GM23248 (cell line): ENCODE measurements around the gene TTC39B. TPM values are rescaled to one million over a fixed set of nuclear protein-coding genes. Genes with fewer than 3 reads are reported as not detected.
A peak's percentile ranks its signal among the peaks of the same experiment; 100 is the strongest.
"Not testable (repeated sequence)": the region's sequence is repeated elsewhere in the genome, so short reads cannot be mapped to it uniquely, and the experiment has no call there.

Experiments
- DNase-seq: peaks from one replicate; pipeline ENCODE4 v3.0.0-alpha.2; 2015
- H2AFZ ChIP-seq: fragments of 200-600 bp; sonication (generic); 2 replicates; pipeline ENCODE4 v1.6.1; 2016; ENCODE audit warnings: antibody characterized with exemption
- H3F3A ChIP-seq: fragments of 200-600 bp; sonication (generic); 2 replicates; pipeline ENCODE4 v1.6.1; 2016; ENCODE audit warnings: mild to moderate bottlenecking, antibody characterized with exemption, mixed run types; ENCODE audit not compliant: insufficient read depth
- H3K27ac ChIP-seq: fragments of 200-600 bp; sonication (generic); 2 replicates; pipeline ENCODE4 v1.5.1; 2016; ENCODE audit warnings: mild to moderate bottlenecking
- H3K27me3 ChIP-seq: fragments of 200-600 bp; sonication (generic); replicated peaks from 2 replicates; pipeline ENCODE4 v1.6.1; 2016; ENCODE audit warnings: mild to moderate bottlenecking; ENCODE audit not compliant: insufficient read depth
- H3K36me3 ChIP-seq: fragments of 200-600 bp; sonication (generic); 2 replicates; pipeline ENCODE4 v1.6.1; 2016; ENCODE audit warnings: low read depth, mild to moderate bottlenecking
- H3K4me1 ChIP-seq: fragments of 200-600 bp; sonication (generic); 2 replicates; pipeline ENCODE4 v1.6.1; 2016; ENCODE audit warnings: mild to moderate bottlenecking; ENCODE audit not compliant: insufficient read depth
- H3K4me2 ChIP-seq: fragments of 200-600 bp; sonication (generic); one replicate; pipeline ENCODE4 v1.6.1; 2016; ENCODE audit warnings: mild to moderate bottlenecking; ENCODE audit not compliant: unreplicated experiment
- H3K4me3 ChIP-seq: fragments of 200-600 bp; sonication (generic); 2 replicates; pipeline ENCODE4 v1.5.1; 2016; ENCODE audit warnings: mild to moderate bottlenecking
- H3K79me2 ChIP-seq: fragments of 200-600 bp; sonication (generic); 2 replicates; pipeline ENCODE4 v1.6.1; 2016; ENCODE audit warnings: mild to moderate bottlenecking; ENCODE audit not compliant: insufficient read depth
- H3K9ac ChIP-seq: fragments of 200-600 bp; sonication (generic); 2 replicates; pipeline ENCODE4 v1.6.1; 2016; ENCODE audit warnings: mild to moderate bottlenecking
- H3K9me2 ChIP-seq: fragments of 200-600 bp; sonication (generic); 2 replicates; pipeline ENCODE4 v1.6.1; 2016; ENCODE audit warnings: mixed run types, mild to moderate bottlenecking, moderate library complexity; ENCODE audit not compliant: insufficient read depth
- H3K9me3 ChIP-seq: fragments of 200-600 bp; sonication (generic); one replicate; pipeline ENCODE4 v1.6.1; 2017; ENCODE audit warnings: low read depth
- H4K20me1 ChIP-seq: fragments of 200-600 bp; sonication (generic); 2 replicates; pipeline ENCODE4 v1.6.0; 2016; ENCODE audit not compliant: insufficient read depth
- EZH2 ChIP-seq: fragments of 200-600 bp; sonication (generic); IDR thresholded peaks from 2 replicates; pipeline ENCODE4 v1.6.1; 2018; ENCODE audit warnings: antibody characterized with exemption, mild to moderate bottlenecking; ENCODE audit not compliant: insufficient read depth, poor library complexity, severe bottlenecking
- EZH2phosphoT487 ChIP-seq: fragments of 200-600 bp; sonication (generic); IDR thresholded peaks from 2 replicates; pipeline ENCODE4 v1.6.1; 2018; ENCODE audit warnings: antibody characterized with exemption, moderate library complexity, mild to moderate bottlenecking, low read depth; ENCODE audit not compliant: insufficient read depth
- WGBS, 2 experiments: methylation state at CpG; one replicate each; pipeline ENCODE4 v1.1.6; 2015 to 2017; ENCODE audit warnings: low lambda C conversion rate in 2 of 2, low coverage in 1 of 2; ENCODE audit errors: missing lambda C conversion rate in 2 of 2; 5-methylcytosine and 5-hydroxymethylcytosine counted together
- in situ Hi-C: fragments of 300-500 bp; cut with MboI; formaldehyde crosslinking; loops from 2 replicates; pipeline ENCODE4 v1.15.0; 2020
- polyA plus RNA-seq: library from polyadenylated mRNA; unstranded; fragments of >200 nt; fragmentation: Nextera tagmentation; extraction: Ambion mirVana; gene quantifications from 2 replicates; pipeline ENCODE4 v1.2.1, GENCODE V29; 2016
- total RNA-seq: library from RNA; depleted of rRNA; stranded (reverse); fragments of >200 nt; shearing (Covaris generic); gene quantifications from 2 replicates; pipeline ENCODE4 v1.2.3, GENCODE V29; 2014

The TTC39B gene
- total and polyA plus RNA-seq, 2 experiments from 2014 or later, result 6.3 to 10.9 TPM

DNA sequence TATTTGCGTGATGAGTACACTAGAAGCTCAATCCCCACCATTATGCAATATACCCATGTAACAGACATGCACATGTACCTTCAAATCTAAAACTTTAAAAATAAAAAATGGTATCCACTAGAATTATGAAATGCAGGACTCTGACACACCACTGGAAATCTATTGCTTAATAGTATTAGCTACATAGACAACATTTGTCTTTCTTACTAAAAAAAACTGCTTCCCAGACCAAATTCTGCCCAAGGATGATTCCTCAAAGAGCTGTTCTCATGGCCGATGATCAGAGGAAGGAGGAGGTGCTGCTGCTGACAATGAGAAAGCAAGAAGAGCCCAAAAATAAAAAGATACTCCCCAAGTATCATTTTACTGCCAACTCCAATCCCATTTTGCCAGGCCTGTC is 67.2 kb downstream of the TTC39B start:
- peaks cover 15% of the 10 kb centered on the region; the same call in 1 of the 2 replicates for H3F3A ChIP-seq
- peak overlapping the region; percentile 6; the same call in 1 of the 2 replicates for H3K9ac ChIP-seq
- H3K4me2 ChIP-seq, result no peak overlapping the region
- H3K9me3 ChIP-seq, result no peaks in the 10 kb centered on the region
- H2AFZ ChIP-seq, result no peak overlapping the region
- H3K27me3 ChIP-seq, result no peaks in the 10 kb centered on the region
- no peaks in the 10 kb centered on the region for H4K20me1 ChIP-seq
- peak overlapping the region; percentile 20; the same call in 1 of the 2 replicates for H3K27ac ChIP-seq
- H3K4me3 ChIP-seq, result no peak overlapping the region
- peaks cover 34% of the 10 kb centered on the region for H3K79me2 ChIP-seq
- in situ Hi-C loops, result no loop called here
- no peaks in the 10 kb centered on the region for H3K36me3 ChIP-seq
- TF ChIP-seq EZH2 (no peak), EZH2phosphoT487 (no peak)
- DNase-seq, result peak; percentile 65
- 18 to 21% methylated on average over 2 of the region's 2 CpGs for WGBS, 2 experiments
- H3K4me1 ChIP-seq, result peaks cover 27% of the 10 kb centered on the region
- H3K9me2 ChIP-seq, result no peaks in the 10 kb centered on the region

DNA sequence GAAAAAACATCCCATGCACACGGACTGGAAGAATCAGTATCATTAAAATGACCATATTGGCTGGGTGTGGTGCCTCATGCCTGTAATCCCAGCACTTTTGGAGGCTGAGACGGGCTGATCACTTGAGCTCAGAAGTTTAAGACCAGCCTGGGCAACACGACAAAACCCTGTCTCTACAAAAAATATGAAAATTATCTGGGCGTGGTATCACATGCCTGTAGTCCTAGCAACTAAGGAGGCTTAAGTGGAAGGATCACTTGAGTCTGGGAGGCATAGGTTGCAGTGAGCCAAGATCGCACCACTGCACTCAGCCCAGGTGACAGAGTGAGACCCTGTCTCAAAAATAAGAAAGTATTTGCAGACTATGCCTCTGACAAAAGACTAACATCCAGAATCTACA is 68.4 kb downstream of the TTC39B start:
- Histone ChIP-seq H3K27ac (no peak overlapping the region), H2AFZ (no peak overlapping the region), H3K9ac (no peak overlapping the region), H3K4me3 (no peak overlapping the region), H3K9me3 (no peaks in the 10 kb centered on the region), H3K4me2 (no peak overlapping the region), H3K9me2 (no peaks in the 10 kb centered on the region), H3K79me2 (peaks cover 34% of the 10 kb centered on the region), H3F3A (peaks cover 15% of the 10 kb centered on the region; the same call in 1 of the 2 replicates), H3K36me3 (no peaks in the 10 kb centered on the region), H4K20me1 (no peaks in the 10 kb centered on the region), H3K27me3 (no peaks in the 10 kb centered on the region), H3K4me1 (peaks cover 21% of the 10 kb centered on the region)
- 21 to 26% methylated on average over 5 of the region's 5 CpGs for WGBS, 2 experiments
- in situ Hi-C loops, result no loop called here
- no peak for TF ChIP-seq EZH2
- TF ChIP-seq EZH2phosphoT487, result no peak
- DNase-seq, result no peak

DNA sequence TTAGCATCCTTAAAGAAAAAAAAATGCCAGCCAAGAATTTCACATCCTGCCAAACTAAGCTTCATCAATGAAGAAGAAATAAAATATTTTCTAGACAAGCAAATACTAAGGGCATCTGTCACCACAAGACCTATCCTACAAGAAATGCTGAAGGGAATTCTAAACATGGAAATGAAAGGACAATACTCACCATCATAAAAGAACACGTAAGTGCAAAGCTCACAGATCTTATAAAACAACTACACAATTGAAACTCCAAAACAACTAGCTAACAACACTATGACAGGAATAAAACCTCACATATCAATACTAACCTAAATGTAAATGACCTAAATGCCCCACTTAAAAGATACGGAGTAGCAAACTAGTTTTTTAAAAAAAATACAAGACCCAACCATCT is 71.4 kb downstream of the TTC39B start:
- Histone ChIP-seq H3K4me2 (no peak overlapping the region), H2AFZ (no peak overlapping the region), H3K27ac (no peak overlapping the region), H3K27me3 (no peaks in the 10 kb centered on the region), H3K9me2 (no peaks in the 10 kb centered on the region), H4K20me1 (no peaks in the 10 kb centered on the region), H3K4me3 (no peak overlapping the region), H3K4me1 (peaks cover 5% of the 10 kb centered on the region; the same call in 1 of the 2 replicates), H3F3A (0 out of 2 replicates have a peak, but pooled peaks cover 4% of the 10 kb centered on the region), H3K36me3 (no peaks in the 10 kb centered on the region), H3K9ac (no peak overlapping the region), H3K9me3 (no peaks in the 10 kb centered on the region), H3K79me2 (peaks cover 34% of the 10 kb centered on the region)
- 97 to 100% methylated on average over 2 of the region's 2 CpGs for WGBS, 2 experiments
- in situ Hi-C loops, result no loop called here
- no peak for DNase-seq
- no peak for TF ChIP-seq EZH2phosphoT487
- no peak for TF ChIP-seq EZH2

DNA sequence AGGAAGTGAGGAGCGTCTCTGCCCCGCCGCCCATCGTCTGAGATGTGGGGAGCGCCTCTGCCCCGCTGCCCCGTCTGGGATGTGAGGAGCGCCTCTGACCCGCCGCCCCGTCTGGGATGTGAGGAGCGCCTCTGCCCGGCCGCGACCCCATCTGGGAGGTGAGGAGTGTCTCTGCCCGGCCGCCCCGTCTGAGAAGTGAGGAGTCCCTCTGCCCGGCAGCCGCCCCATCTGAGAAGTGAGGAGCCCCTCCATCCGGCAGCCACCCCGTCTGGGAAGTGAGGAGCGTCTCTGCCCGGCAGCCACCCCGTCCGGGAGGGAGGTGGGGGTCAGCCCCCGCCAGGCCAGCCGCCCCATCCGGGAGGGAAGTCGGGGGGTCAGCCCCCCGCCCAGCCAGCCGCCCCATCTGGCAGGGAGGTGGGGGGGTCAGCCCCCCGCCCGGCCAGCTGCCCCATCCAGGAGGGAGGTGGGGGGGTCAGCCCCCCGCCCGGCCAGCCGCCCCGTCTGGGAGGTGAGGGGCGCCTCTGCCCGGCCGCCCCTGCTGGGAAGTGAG is 73.0 kb downstream of the TTC39B start:
- H4K20me1 ChIP-seq, H3K27me3 ChIP-seq, H3K4me2 ChIP-seq, H2AFZ ChIP-seq, H3K9me3 ChIP-seq, in situ Hi-C loops, H3K4me1 ChIP-seq, H3K9me2 ChIP-seq, H3F3A ChIP-seq, H3K36me3 ChIP-seq, H3K27ac ChIP-seq, H3K9ac ChIP-seq, H3K4me3 ChIP-seq, DNase-seq: not testable (repeated sequence)
- 99 to 100% methylated on average over 1 to 41 of the region's 41 CpGs for WGBS, 2 experiments
- peaks cover 39% of the 10 kb centered on the region for H3K79me2 ChIP-seq

DNA sequence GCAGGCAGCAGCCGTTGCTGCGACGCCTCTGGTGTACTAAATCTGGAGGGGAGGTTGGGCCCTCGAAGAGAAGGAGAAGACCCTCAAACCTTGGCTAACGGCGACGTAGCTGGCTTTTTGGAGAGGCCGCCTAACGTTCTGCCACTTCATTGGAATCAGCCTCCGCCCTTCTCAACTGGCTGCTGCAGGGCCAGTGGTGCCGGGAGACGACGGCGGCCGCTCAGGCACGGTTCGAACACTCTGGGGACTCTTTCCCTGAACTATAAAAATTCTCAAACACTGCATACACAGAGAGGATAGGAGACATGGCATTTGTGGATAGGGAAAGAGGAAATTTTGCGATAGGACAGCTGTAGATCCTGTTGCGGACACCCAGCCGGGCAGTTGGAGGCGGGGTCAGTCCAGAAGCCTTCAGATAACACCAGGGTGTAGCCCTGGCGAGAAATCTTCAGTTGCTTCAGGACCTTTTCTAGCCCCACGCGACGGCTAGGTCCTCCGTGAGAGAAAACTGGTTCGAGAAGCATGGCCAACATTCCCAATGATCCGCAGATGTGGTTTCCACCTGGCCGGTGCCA is 74.2 kb downstream of the TTC39B start:
- H3K4me2 ChIP-seq, in situ Hi-C loops, H3K27me3 ChIP-seq, H2AFZ ChIP-seq, DNase-seq, H3F3A ChIP-seq, H4K20me1 ChIP-seq, H3K9me2 ChIP-seq, H3K4me3 ChIP-seq, H3K9me3 ChIP-seq, H3K36me3 ChIP-seq, H3K4me1 ChIP-seq, H3K9ac ChIP-seq, H3K27ac ChIP-seq: not testable (repeated sequence)
- H3K79me2 ChIP-seq, result peaks cover 33% of the 10 kb centered on the region
- 95 to 96% methylated on average over 29 of the region's 29 CpGs for WGBS, 2 experiments
